SK-N-SH (cell line): ENCODE results near the gene PRRG3. TPM values are rescaled to one million over a fixed set of nuclear protein-coding genes. Genes with fewer than 3 reads are reported as not detected.

Source experiments
- CTCF ChIA-PET: fragments of 300-600, 350-600 bp; formaldehyde crosslinking; extraction: SDS; loops from one replicate; lab custom pipeline; 2021; lab: Yijun Ruan, JAX
- POLR2A ChIA-PET: fragments of 350-600 bp; sonication (Branson Sonifier 250); formaldehyde crosslinking; extraction: SDS; loops from one replicate; lab custom pipeline; 2020; ENCODE audit warnings: antibody characterized with exemption, inconsistent platforms; lab: Yijun Ruan, JAX
- DNase-seq: peaks from one replicate; pipeline ENCODE4 v3.0.0; 2012
- H2AFZ ChIP-seq: fragments of 200-600 bp; sonication (generic); 2 replicates; pipeline ENCODE4 v1.8.1; 2016; ENCODE audit warnings: antibody characterized with exemption, mild to moderate bottlenecking, low read depth
- H3F3A ChIP-seq: fragments of 200-600 bp; sonication (generic); replicated peaks from 2 replicates; pipeline ENCODE3; 2016; ENCODE audit warnings: antibody characterized with exemption, mild to moderate bottlenecking; ENCODE audit not compliant: insufficient read depth
- H3K27ac ChIP-seq, 2 experiments: fragments of 200-500 bp in 1 of 2; fragments of 200-600 bp in 1 of 2; sonication (Bioruptor generic) in 1 of 2; sonication (generic), shearing (Covaris generic) in 1 of 2; 2 replicates each; pipeline versions ENCODE4 v1.5.1 to v1.6.1; 2014 to 2016; ENCODE audit warnings: low read depth in 2 of 2, inconsistent platforms in 1 of 2, low read length in 1 of 2, mild to moderate bottlenecking in 1 of 2, mixed read lengths in 1 of 2
- H3K27me3 ChIP-seq: fragments of 200-600 bp; sonication (generic), shearing (Covaris generic); 2 replicates; pipeline ENCODE4 v1.6.1; 2016; ENCODE audit warnings: mixed run types; ENCODE audit not compliant: insufficient read depth
- H3K36me3 ChIP-seq, 2 experiments: fragments of 200-500 bp in 1 of 2; fragments of 200-600 bp in 1 of 2; sonication (Bioruptor generic) in 1 of 2; sonication (generic) in 1 of 2; replicated peaks in 1 of 2; 2 replicates each; pipeline versions ENCODE3 to v1.5.1; 2014 to 2016; ENCODE audit warnings: low read length in 1 of 2, mild to moderate bottlenecking in 1 of 2; ENCODE audit not compliant: insufficient read depth in 2 of 2, control insufficient read depth in 1 of 2
- H3K4me1 ChIP-seq, 2 experiments: fragments of 200-500 bp in 1 of 2; fragments of 200-600 bp in 1 of 2; sonication (Bioruptor generic) in 1 of 2; sonication (generic), shearing (Covaris generic) in 1 of 2; 2 replicates each; pipeline versions ENCODE4 v1.5.1 to v1.6.1; 2014 to 2016; ENCODE audit warnings: low read depth in 1 of 2, low read length in 1 of 2, mixed run types in 1 of 2; ENCODE audit not compliant: insufficient read depth in 2 of 2, control insufficient read depth in 1 of 2
- H3K4me2 ChIP-seq: fragments of 200-600 bp; sonication (generic), shearing (Covaris generic); 2 replicates; pipeline ENCODE4 v1.6.1; 2017; ENCODE audit warnings: mixed run types
- H3K4me3 ChIP-seq, 2 experiments: fragments of 200-500 bp in 1 of 2; fragments of 200-600 bp in 1 of 2; sonication (Bioruptor generic) in 1 of 2; sonication (generic), shearing (Covaris generic) in 1 of 2; 2 replicates each; pipeline versions ENCODE4 v1.5.1 to v1.8.1; 2014 to 2016; ENCODE audit warnings: low read depth in 2 of 2, inconsistent platforms in 1 of 2, low read length in 1 of 2, mild to moderate bottlenecking in 1 of 2, mixed read lengths in 1 of 2, moderate library complexity in 1 of 2
- H3K79me2 ChIP-seq: fragments of 200-600 bp; sonication (generic); 2 replicates; pipeline ENCODE4 v1.8.1; 2017; ENCODE audit warnings: mild to moderate bottlenecking; ENCODE audit not compliant: insufficient read depth
- H3K9ac ChIP-seq: fragments of 200-600 bp; sonication (generic); 2 replicates; pipeline ENCODE4 v1.6.1; 2017; ENCODE audit warnings: mixed run types
- H3K9me2 ChIP-seq: fragments of 200-600 bp; sonication (generic); 2 replicates; pipeline ENCODE4 v1.6.1; 2017; ENCODE audit warnings: mixed run types
- H3K9me3 ChIP-seq: fragments of 200-600 bp; sonication (generic); 2 replicates; pipeline ENCODE4 v1.6.1; 2017; ENCODE audit warnings: mixed run types, mild to moderate bottlenecking, moderate library complexity
- H4K20me1 ChIP-seq: fragments of 200-600 bp; sonication (generic); 2 replicates; pipeline ENCODE4 v1.6.1; 2017; ENCODE audit warnings: mild to moderate bottlenecking, mixed run types; ENCODE audit not compliant: insufficient read depth
- ELF1 ChIP-seq: IDR thresholded peaks from 2 replicates; pipeline ENCODE4 v1.4.0; 2012
- EP300 ChIP-seq, 2 experiments: IDR thresholded peaks; 2 replicates each; pipeline versions ENCODE4 v1.4.0 to v1.6.1; 2012; ENCODE audit warnings: borderline replicate concordance in 1 of 2, low read depth in 1 of 2, low read length in 1 of 2
- EZH2phosphoT487 ChIP-seq: fragments of 200-600 bp; sonication (generic); IDR thresholded peaks from 2 replicates; pipeline ENCODE4 v1.6.1; 2017; ENCODE audit warnings: low read depth, mixed run types, mild to moderate bottlenecking, antibody characterized with exemption, moderate library complexity, borderline replicate concordance
- FOSL2 ChIP-seq: IDR thresholded peaks from 2 replicates; pipeline ENCODE4 v1.4.0; 2012; ENCODE audit warnings: low read depth, mild to moderate bottlenecking, moderate library complexity, borderline replicate concordance
- GABPA ChIP-seq: IDR thresholded peaks from 2 replicates; pipeline ENCODE4 v1.4.0; 2012; ENCODE audit warnings: low read depth, mild to moderate bottlenecking
- JUND ChIP-seq: IDR thresholded peaks from 2 replicates; pipeline ENCODE4 v1.4.0; 2012
- NRF1 ChIP-seq: IDR thresholded peaks from 2 replicates; pipeline ENCODE4 v1.6.1; 2012; ENCODE audit warnings: low read depth, mild to moderate bottlenecking, low read length
- RAD21 ChIP-seq: IDR thresholded peaks from 2 replicates; pipeline ENCODE4 v1.6.1; 2012; ENCODE audit warnings: mild to moderate bottlenecking, low read length
- RCOR1 ChIP-seq: fragments of 150-350 bp; IDR thresholded peaks from 2 replicates; pipeline ENCODE4 v1.6.1; 2017; ENCODE audit warnings: antibody characterized with exemption, low read length
- RFX5 ChIP-seq: IDR thresholded peaks from 2 replicates; pipeline ENCODE4 v1.6.1; 2012; ENCODE audit warnings: mild to moderate bottlenecking, improper control_type of control experiment, low read length
- SIN3A ChIP-seq: IDR thresholded peaks from 2 replicates; pipeline ENCODE4 v1.6.1; 2012; ENCODE audit warnings: low read depth, mild to moderate bottlenecking, low read length, moderate library complexity, borderline replicate concordance
- TCF12 ChIP-seq: IDR thresholded peaks from 2 replicates; pipeline ENCODE4 v1.4.0; 2012
- WGBS: methylation state at CpG from one replicate; pipeline ENCODE4 v1.1.6; 2017; ENCODE audit warnings: low lambda C conversion rate; 5-methylcytosine and 5-hydroxymethylcytosine counted together
- polyA plus RNA-seq, 3 experiments: library from polyadenylated mRNA; depleted of rRNA; stranded (reverse); fragments of >200 nt; gene quantifications; 2 replicates each; pipeline ENCODE4 v1.2.3, GENCODE V29; 2012
- TF ChIP-seq, protein P1 (sequence below): fragments of 200-600 bp; sonication (generic); IDR thresholded peaks from 2 replicates; pipeline ENCODE4 v1.6.1; 2017; ENCODE audit warnings: antibody characterized with exemption, mild to moderate bottlenecking, moderate library complexity
- TF ChIP-seq, protein P2 (sequence below): fragments of 150-350 bp; IDR thresholded peaks from 2 replicates; pipeline ENCODE4 v1.6.1; 2016; ENCODE audit warnings: mild to moderate bottlenecking, low read depth, low read length
- TF ChIP-seq, protein P3 (sequence below): IDR thresholded peaks from 2 replicates; pipeline ENCODE4 v1.4.0; 2012; ENCODE audit warnings: low read depth, borderline replicate concordance

PRRG3 gene
- polyA plus RNA-seq, 1 of the 3 experiments (the other 2 are of a cell fraction): not detected

DNA sequence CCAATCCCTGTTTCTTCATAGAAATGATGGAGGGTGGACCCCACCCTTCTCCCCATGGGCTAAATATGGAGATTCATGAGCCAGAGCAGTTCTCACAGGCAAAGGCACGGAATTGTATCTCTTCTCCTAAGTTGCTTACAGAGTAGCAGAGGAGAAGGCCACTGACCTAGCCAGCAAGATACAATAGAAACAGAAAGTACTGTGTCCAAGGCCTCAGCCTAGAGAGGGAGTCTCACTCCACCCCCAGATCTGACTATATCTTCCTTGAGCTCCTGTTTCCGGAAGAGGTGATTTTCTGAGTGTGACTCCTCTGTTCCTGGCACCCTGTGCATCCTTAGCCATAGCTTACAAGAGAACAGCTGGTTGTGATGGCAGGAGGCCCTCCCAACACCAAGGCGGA lies 20.5 kb downstream of the PRRG3 start, which contains the start of gene FATE1:
FATE1 (plus strand) TSS at position 284 of the 400 bp plus-strand sequence; CDS start at position 369, 85 bp downstream.
- no peak within 1 kb of the TSS for H2AFZ ChIP-seq
- H3K9me3 ChIP-seq: no peaks in the 10 kb centered on the region
- no peak within 1 kb of the TSS for H3K27ac ChIP-seq
- 3% methylated on average over 3 of the region's 3 CpGs for WGBS
- no peak for DNase-seq
- no peaks in the 10 kb centered on the region for H3K79me2 ChIP-seq
- no peaks in the 10 kb centered on the region for H3K4me1 ChIP-seq
- H3K9me2 ChIP-seq: no peaks in the 10 kb centered on the region
- TF ChIP-seq, protein P1, sequence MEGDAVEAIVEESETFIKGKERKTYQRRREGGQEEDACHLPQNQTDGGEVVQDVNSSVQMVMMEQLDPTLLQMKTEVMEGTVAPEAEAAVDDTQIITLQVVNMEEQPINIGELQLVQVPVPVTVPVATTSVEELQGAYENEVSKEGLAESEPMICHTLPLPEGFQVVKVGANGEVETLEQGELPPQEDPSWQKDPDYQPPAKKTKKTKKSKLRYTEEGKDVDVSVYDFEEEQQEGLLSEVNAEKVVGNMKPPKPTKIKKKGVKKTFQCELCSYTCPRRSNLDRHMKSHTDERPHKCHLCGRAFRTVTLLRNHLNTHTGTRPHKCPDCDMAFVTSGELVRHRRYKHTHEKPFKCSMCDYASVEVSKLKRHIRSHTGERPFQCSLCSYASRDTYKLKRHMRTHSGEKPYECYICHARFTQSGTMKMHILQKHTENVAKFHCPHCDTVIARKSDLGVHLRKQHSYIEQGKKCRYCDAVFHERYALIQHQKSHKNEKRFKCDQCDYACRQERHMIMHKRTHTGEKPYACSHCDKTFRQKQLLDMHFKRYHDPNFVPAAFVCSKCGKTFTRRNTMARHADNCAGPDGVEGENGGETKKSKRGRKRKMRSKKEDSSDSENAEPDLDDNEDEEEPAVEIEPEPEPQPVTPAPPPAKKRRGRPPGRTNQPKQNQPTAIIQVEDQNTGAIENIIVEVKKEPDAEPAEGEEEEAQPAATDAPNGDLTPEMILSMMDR: no peak
- TF ChIP-seq RAD21: no peak
- no peak for TF ChIP-seq RCOR1
- no peak for TF ChIP-seq JUND
- TF ChIP-seq GABPA: no peak
- no peak for TF ChIP-seq ELF1
- TF ChIP-seq, protein P2, sequence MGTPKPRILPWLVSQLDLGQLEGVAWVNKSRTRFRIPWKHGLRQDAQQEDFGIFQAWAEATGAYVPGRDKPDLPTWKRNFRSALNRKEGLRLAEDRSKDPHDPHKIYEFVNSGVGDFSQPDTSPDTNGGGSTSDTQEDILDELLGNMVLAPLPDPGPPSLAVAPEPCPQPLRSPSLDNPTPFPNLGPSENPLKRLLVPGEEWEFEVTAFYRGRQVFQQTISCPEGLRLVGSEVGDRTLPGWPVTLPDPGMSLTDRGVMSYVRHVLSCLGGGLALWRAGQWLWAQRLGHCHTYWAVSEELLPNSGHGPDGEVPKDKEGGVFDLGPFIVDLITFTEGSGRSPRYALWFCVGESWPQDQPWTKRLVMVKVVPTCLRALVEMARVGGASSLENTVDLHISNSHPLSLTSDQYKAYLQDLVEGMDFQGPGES: no peak
- TF ChIP-seq, protein P3, sequence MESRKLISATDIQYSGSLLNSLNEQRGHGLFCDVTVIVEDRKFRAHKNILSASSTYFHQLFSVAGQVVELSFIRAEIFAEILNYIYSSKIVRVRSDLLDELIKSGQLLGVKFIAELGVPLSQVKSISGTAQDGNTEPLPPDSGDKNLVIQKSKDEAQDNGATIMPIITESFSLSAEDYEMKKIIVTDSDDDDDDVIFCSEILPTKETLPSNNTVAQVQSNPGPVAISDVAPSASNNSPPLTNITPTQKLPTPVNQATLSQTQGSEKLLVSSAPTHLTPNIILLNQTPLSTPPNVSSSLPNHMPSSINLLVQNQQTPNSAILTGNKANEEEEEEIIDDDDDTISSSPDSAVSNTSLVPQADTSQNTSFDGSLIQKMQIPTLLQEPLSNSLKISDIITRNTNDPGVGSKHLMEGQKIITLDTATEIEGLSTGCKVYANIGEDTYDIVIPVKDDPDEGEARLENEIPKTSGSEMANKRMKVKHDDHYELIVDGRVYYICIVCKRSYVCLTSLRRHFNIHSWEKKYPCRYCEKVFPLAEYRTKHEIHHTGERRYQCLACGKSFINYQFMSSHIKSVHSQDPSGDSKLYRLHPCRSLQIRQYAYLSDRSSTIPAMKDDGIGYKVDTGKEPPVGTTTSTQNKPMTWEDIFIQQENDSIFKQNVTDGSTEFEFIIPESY: no peak
- no peak for TF ChIP-seq TCF12
- TF ChIP-seq NRF1: no peak
- no peak for TF ChIP-seq RFX5
- no peak for TF ChIP-seq EP300 (IDR thresholded peaks at IDR 0.05; ENCODE audit: borderline replicate concordance in 1 of 2, low read depth in 1 of 2, low read length in 1 of 2)
- no peak for TF ChIP-seq FOSL2
- no peak for TF ChIP-seq EZH2phosphoT487
- no peak for TF ChIP-seq SIN3A
- ChIA-PET CTCF (no interaction called here), POLR2A (no interaction called here)
- peaks cover 21% of the 10 kb centered on the region; the same call in 1 of the 2 replicates for H3K27me3 ChIP-seq
- no peaks in the 10 kb centered on the region for H3K36me3 ChIP-seq
- H3K9ac ChIP-seq: no peak within 1 kb of the TSS
- no peaks in the 10 kb centered on the region for H3F3A ChIP-seq
- H4K20me1 ChIP-seq: no peaks in the 10 kb centered on the region
- no peak within 1 kb of the TSS for H3K4me3 ChIP-seq
- H3K4me2 ChIP-seq: no peak within 1 kb of the TSS
